SK-N-SH (cell line): ENCODE results near the gene TCTN2. TPM values are rescaled to one million over a fixed set of nuclear protein-coding genes. Genes with fewer than 3 reads are reported as not detected.
A peak's percentile ranks its signal among the peaks of the same experiment; 100 is the strongest.

Experiments
- CTCF ChIA-PET: fragments of 300-600, 350-600 bp; formaldehyde crosslinking; extraction: SDS; loops from one replicate; lab custom pipeline; 2021; lab: Yijun Ruan, JAX
- POLR2A ChIA-PET: fragments of 350-600 bp; sonication (Branson Sonifier 250); formaldehyde crosslinking; extraction: SDS; loops from one replicate; lab custom pipeline; 2020; ENCODE audit warnings: antibody characterized with exemption, inconsistent platforms; lab: Yijun Ruan, JAX
- DNase-seq: peaks from one replicate; pipeline ENCODE4 v3.0.0; 2012
- H2AFZ ChIP-seq: fragments of 200-600 bp; sonication (generic); 2 replicates; pipeline ENCODE4 v1.8.1; 2016; ENCODE audit warnings: antibody characterized with exemption, mild to moderate bottlenecking, low read depth
- H3F3A ChIP-seq: fragments of 200-600 bp; sonication (generic); replicated peaks from 2 replicates; pipeline ENCODE3; 2016; ENCODE audit warnings: antibody characterized with exemption, mild to moderate bottlenecking; ENCODE audit not compliant: insufficient read depth
- H3K27ac ChIP-seq, 2 experiments: fragments of 200-500 bp in 1 of 2; fragments of 200-600 bp in 1 of 2; sonication (Bioruptor generic) in 1 of 2; sonication (generic), shearing (Covaris generic) in 1 of 2; 2 replicates each; pipeline versions ENCODE4 v1.5.1 to v1.6.1; 2014 to 2016; ENCODE audit warnings: low read depth in 2 of 2, inconsistent platforms in 1 of 2, low read length in 1 of 2, mild to moderate bottlenecking in 1 of 2, mixed read lengths in 1 of 2
- H3K27me3 ChIP-seq: fragments of 200-600 bp; sonication (generic), shearing (Covaris generic); 2 replicates; pipeline ENCODE4 v1.6.1; 2016; ENCODE audit warnings: mixed run types; ENCODE audit not compliant: insufficient read depth
- H3K36me3 ChIP-seq, 2 experiments: fragments of 200-500 bp in 1 of 2; fragments of 200-600 bp in 1 of 2; sonication (Bioruptor generic) in 1 of 2; sonication (generic) in 1 of 2; replicated peaks in 1 of 2; 2 replicates each; pipeline versions ENCODE3 to v1.5.1; 2014 to 2016; ENCODE audit warnings: low read length in 1 of 2, mild to moderate bottlenecking in 1 of 2; ENCODE audit not compliant: insufficient read depth in 2 of 2, control insufficient read depth in 1 of 2
- H3K4me1 ChIP-seq, 2 experiments: fragments of 200-500 bp in 1 of 2; fragments of 200-600 bp in 1 of 2; sonication (Bioruptor generic) in 1 of 2; sonication (generic), shearing (Covaris generic) in 1 of 2; 2 replicates each; pipeline versions ENCODE4 v1.5.1 to v1.6.1; 2014 to 2016; ENCODE audit warnings: low read depth in 1 of 2, low read length in 1 of 2, mixed run types in 1 of 2; ENCODE audit not compliant: insufficient read depth in 2 of 2, control insufficient read depth in 1 of 2
- H3K4me2 ChIP-seq: fragments of 200-600 bp; sonication (generic), shearing (Covaris generic); 2 replicates; pipeline ENCODE4 v1.6.1; 2017; ENCODE audit warnings: mixed run types
- H3K4me3 ChIP-seq, 2 experiments: fragments of 200-500 bp in 1 of 2; fragments of 200-600 bp in 1 of 2; sonication (Bioruptor generic) in 1 of 2; sonication (generic), shearing (Covaris generic) in 1 of 2; 2 replicates each; pipeline versions ENCODE4 v1.5.1 to v1.8.1; 2014 to 2016; ENCODE audit warnings: low read depth in 2 of 2, inconsistent platforms in 1 of 2, low read length in 1 of 2, mild to moderate bottlenecking in 1 of 2, mixed read lengths in 1 of 2, moderate library complexity in 1 of 2
- H3K79me2 ChIP-seq: fragments of 200-600 bp; sonication (generic); 2 replicates; pipeline ENCODE4 v1.8.1; 2017; ENCODE audit warnings: mild to moderate bottlenecking; ENCODE audit not compliant: insufficient read depth
- H3K9ac ChIP-seq: fragments of 200-600 bp; sonication (generic); 2 replicates; pipeline ENCODE4 v1.6.1; 2017; ENCODE audit warnings: mixed run types
- H3K9me2 ChIP-seq: fragments of 200-600 bp; sonication (generic); 2 replicates; pipeline ENCODE4 v1.6.1; 2017; ENCODE audit warnings: mixed run types
- H3K9me3 ChIP-seq: fragments of 200-600 bp; sonication (generic); 2 replicates; pipeline ENCODE4 v1.6.1; 2017; ENCODE audit warnings: mixed run types, mild to moderate bottlenecking, moderate library complexity
- H4K20me1 ChIP-seq: fragments of 200-600 bp; sonication (generic); 2 replicates; pipeline ENCODE4 v1.6.1; 2017; ENCODE audit warnings: mild to moderate bottlenecking, mixed run types; ENCODE audit not compliant: insufficient read depth
- CHD2 ChIP-seq: fragments of 150-350 bp; IDR thresholded peaks from 2 replicates; pipeline ENCODE4 v1.6.1; 2018; ENCODE audit warnings: low read length; ENCODE audit not compliant: partially characterized antibody
- CTCF ChIP-seq: fragments of 200-600 bp; sonication (generic); IDR thresholded peaks from 2 replicates; pipeline ENCODE4 v1.6.1; 2017; ENCODE audit warnings: antibody characterized with exemption, mild to moderate bottlenecking, moderate library complexity
- EZH2phosphoT487 ChIP-seq: fragments of 200-600 bp; sonication (generic); IDR thresholded peaks from 2 replicates; pipeline ENCODE4 v1.6.1; 2017; ENCODE audit warnings: low read depth, mixed run types, mild to moderate bottlenecking, antibody characterized with exemption, moderate library complexity, borderline replicate concordance
- FOSL2 ChIP-seq: IDR thresholded peaks from 2 replicates; pipeline ENCODE4 v1.4.0; 2012; ENCODE audit warnings: low read depth, mild to moderate bottlenecking, moderate library complexity, borderline replicate concordance
- FOXJ3 ChIP-seq: sonication (generic); formaldehyde crosslinking; IDR thresholded peaks from 2 replicates; pipeline ENCODE4 v1.5.1; 2020; ENCODE audit warnings: mild to moderate bottlenecking, missing genetic modification reagents
- GABPA ChIP-seq: IDR thresholded peaks from 2 replicates; pipeline ENCODE4 v1.4.0; 2012; ENCODE audit warnings: low read depth, mild to moderate bottlenecking
- MEF2A ChIP-seq: IDR thresholded peaks from 2 replicates; pipeline ENCODE4 v1.4.0; 2012; ENCODE audit warnings: low read depth, borderline replicate concordance
- NFIC ChIP-seq: IDR thresholded peaks from 2 replicates; pipeline ENCODE4 v1.4.0; 2012; ENCODE audit warnings: borderline replicate concordance
- NRF1 ChIP-seq: IDR thresholded peaks from 2 replicates; pipeline ENCODE4 v1.6.1; 2012; ENCODE audit warnings: low read depth, mild to moderate bottlenecking, low read length
- PBX3 ChIP-seq: IDR thresholded peaks from 2 replicates; pipeline ENCODE4; 2012
- RCOR1 ChIP-seq: fragments of 150-350 bp; IDR thresholded peaks from 2 replicates; pipeline ENCODE4 v1.6.1; 2017; ENCODE audit warnings: antibody characterized with exemption, low read length
- SIN3A ChIP-seq: IDR thresholded peaks from 2 replicates; pipeline ENCODE4 v1.6.1; 2012; ENCODE audit warnings: low read depth, mild to moderate bottlenecking, low read length, moderate library complexity, borderline replicate concordance
- SMC3 ChIP-seq: IDR thresholded peaks from 2 replicates; pipeline ENCODE4 v1.6.1; 2012; ENCODE audit warnings: low read depth, low read length, improper control_type of control experiment
- TCF12 ChIP-seq: IDR thresholded peaks from 2 replicates; pipeline ENCODE4 v1.4.0; 2012
- TEAD4 ChIP-seq: IDR thresholded peaks from 2 replicates; pipeline ENCODE4 v1.4.0; 2012; ENCODE audit warnings: mild to moderate bottlenecking, borderline replicate concordance; ENCODE audit not compliant: insufficient read depth
- YY1 ChIP-seq: IDR thresholded peaks from 2 replicates; pipeline ENCODE4 v1.4.0; 2012; ENCODE audit warnings: low read depth, mild to moderate bottlenecking
- WGBS: methylation state at CpG from one replicate; pipeline ENCODE4 v1.1.6; 2017; ENCODE audit warnings: low lambda C conversion rate; 5-methylcytosine and 5-hydroxymethylcytosine counted together
- polyA plus RNA-seq, 3 experiments: library from polyadenylated mRNA; depleted of rRNA; stranded (reverse); fragments of >200 nt; gene quantifications; 2 replicates each; pipeline ENCODE4 v1.2.3, GENCODE V29; 2012
- TF ChIP-seq, protein P1 (sequence below): IDR thresholded peaks from 2 replicates; pipeline ENCODE4 v1.6.1; 2012; ENCODE audit warnings: mild to moderate bottlenecking, low read depth, low read length, moderate library complexity
- TF ChIP-seq, protein P2 (sequence below): fragments of 150-350 bp; IDR thresholded peaks from 2 replicates; pipeline ENCODE4 v1.6.1; 2016; ENCODE audit warnings: mild to moderate bottlenecking, low read depth, low read length

Gene TCTN2
- polyA plus RNA-seq, 1 of the 3 experiments (the other 2 are of a cell fraction): 9.1 TPM

GRCh38 chr12:123670882-123671728 lies at the start of gene TCTN2 (continued):
- TF ChIP-seq RCOR1: no peak
- TF ChIP-seq EZH2phosphoT487: no peak
- TF ChIP-seq TEAD4: no peak
- no peak for TF ChIP-seq TCF12
- TF ChIP-seq GABPA: no peak
- no peak for TF ChIP-seq FOSL2
- TF ChIP-seq FOXJ3 (CRISPR knock-in tag): no peak
- TF ChIP-seq NRF1: no peak
- no peak for TF ChIP-seq MEF2A
- no peak for TF ChIP-seq CHD2
- TF ChIP-seq SMC3: no peak
- no peak for TF ChIP-seq PBX3
- TF ChIP-seq YY1: peak; percentile 95

GRCh38 chr12:123621619-123622530 lies 49.0 kb upstream of the TCTN2 start:
- Histone ChIP-seq H3K27ac (no peak overlapping the region), H4K20me1 (no peaks in the 10 kb centered on the region), H3K9ac (no peak overlapping the region), H3K4me1 (no peaks in the 10 kb centered on the region), H3F3A (peaks cover 44% of the 10 kb centered on the region), H3K4me3 (no peak overlapping the region), H3K79me2 (no peaks in the 10 kb centered on the region), H3K9me2 (no peaks in the 10 kb centered on the region), H2AFZ (no peak overlapping the region), H3K4me2 (no peak overlapping the region), H3K36me3 (peaks cover 68% of the 10 kb centered on the region in 2 experiments), H3K27me3 (no peaks in the 10 kb centered on the region), H3K9me3 (no peaks in the 10 kb centered on the region)
- ChIA-PET POLR2A (interaction anchor here (0.6 to 1.0 kb wide), 3 partner anchors 20 to 353 kb away, joined by 3 to 4 read pairs (median 3); partner anchors contain the start of gene DDX55), CTCF (no interaction called here)
- no peak for DNase-seq
- 91% methylated on average over 15 of the region's 15 CpGs for WGBS
- TF ChIP-seq CTCF (no peak), PBX3 (no peak), RCOR1 (no peak), SIN3A (no peak), NFIC (no peak), CHD2 (no peak), EZH2phosphoT487 (no peak), FOSL2 (no peak)
- TF ChIP-seq, protein P1, sequence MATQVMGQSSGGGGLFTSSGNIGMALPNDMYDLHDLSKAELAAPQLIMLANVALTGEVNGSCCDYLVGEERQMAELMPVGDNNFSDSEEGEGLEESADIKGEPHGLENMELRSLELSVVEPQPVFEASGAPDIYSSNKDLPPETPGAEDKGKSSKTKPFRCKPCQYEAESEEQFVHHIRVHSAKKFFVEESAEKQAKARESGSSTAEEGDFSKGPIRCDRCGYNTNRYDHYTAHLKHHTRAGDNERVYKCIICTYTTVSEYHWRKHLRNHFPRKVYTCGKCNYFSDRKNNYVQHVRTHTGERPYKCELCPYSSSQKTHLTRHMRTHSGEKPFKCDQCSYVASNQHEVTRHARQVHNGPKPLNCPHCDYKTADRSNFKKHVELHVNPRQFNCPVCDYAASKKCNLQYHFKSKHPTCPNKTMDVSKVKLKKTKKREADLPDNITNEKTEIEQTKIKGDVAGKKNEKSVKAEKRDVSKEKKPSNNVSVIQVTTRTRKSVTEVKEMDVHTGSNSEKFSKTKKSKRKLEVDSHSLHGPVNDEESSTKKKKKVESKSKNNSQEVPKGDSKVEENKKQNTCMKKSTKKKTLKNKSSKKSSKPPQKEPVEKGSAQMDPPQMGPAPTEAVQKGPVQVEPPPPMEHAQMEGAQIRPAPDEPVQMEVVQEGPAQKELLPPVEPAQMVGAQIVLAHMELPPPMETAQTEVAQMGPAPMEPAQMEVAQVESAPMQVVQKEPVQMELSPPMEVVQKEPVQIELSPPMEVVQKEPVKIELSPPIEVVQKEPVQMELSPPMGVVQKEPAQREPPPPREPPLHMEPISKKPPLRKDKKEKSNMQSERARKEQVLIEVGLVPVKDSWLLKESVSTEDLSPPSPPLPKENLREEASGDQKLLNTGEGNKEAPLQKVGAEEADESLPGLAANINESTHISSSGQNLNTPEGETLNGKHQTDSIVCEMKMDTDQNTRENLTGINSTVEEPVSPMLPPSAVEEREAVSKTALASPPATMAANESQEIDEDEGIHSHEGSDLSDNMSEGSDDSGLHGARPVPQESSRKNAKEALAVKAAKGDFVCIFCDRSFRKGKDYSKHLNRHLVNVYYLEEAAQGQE: no peak
- TF ChIP-seq, protein P2, sequence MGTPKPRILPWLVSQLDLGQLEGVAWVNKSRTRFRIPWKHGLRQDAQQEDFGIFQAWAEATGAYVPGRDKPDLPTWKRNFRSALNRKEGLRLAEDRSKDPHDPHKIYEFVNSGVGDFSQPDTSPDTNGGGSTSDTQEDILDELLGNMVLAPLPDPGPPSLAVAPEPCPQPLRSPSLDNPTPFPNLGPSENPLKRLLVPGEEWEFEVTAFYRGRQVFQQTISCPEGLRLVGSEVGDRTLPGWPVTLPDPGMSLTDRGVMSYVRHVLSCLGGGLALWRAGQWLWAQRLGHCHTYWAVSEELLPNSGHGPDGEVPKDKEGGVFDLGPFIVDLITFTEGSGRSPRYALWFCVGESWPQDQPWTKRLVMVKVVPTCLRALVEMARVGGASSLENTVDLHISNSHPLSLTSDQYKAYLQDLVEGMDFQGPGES: no peak
